ENCODE results near the gene OR51L1.
"Not testable (repeated sequence)": the region's sequence is repeated elsewhere in the genome, so short reads cannot be mapped to it uniquely, and the experiment has no call there.

The OR51L1 gene
- total RNA-seq, result 0 to 0.18 (median 0) reads per million in 4 experiments

GRCh38 chr11:4994551-4994950, at the start of gene OR51L1:
OR51L1 (plus strand) TSS chr11:4994851; CDS start chr11:4998983, 4,132 bp downstream.
- DNase-seq, result no peak

- DNase-seq, result no peak
These were observed 47.1 kb upstream of the OR51L1 start, which contains the start of gene OR51A4 for GRCh38 chr11:4947505-4947904. OR51A4 (minus strand) TSS chr11:4947605; CDS start chr11:4947100, 505 bp downstream.

- DNase-seq, result not testable (repeated sequence)
These were observed 39.0 kb upstream of the OR51L1 start, which contains the start of gene OR51A2 for GRCh38 chr11:4955613-4956012. OR51A2 (minus strand) TSS chr11:4955713; CDS start chr11:4955713, 0 bp downstream.

GRCh38 chr11:4957396-4957795, 37.3 kb upstream of the OR51L1 start:
- DNase-seq, result no peak

GRCh38 chr11:4960877-4961276, 33.8 kb upstream of the OR51L1 start:
- no peak for DNase-seq

GRCh38 chr11:4962816-4963215, 31.8 kb upstream of the OR51L1 start:
- no peak for DNase-seq

GRCh38 chr11:4975436-4975835, 19.2 kb upstream of the OR51L1 start:
- DNase-seq, result no peak

GRCh38 chr11:4979036-4979435, 15.6 kb upstream of the OR51L1 start:
- DNase-seq, result no peak

- DNase-seq, result no peak
These were observed 12.0 kb upstream of the OR51L1 start for GRCh38 chr11:4982678-4983077.

GRCh38 chr11:4983841-4984240, 10.8 kb upstream of the OR51L1 start:
- DNase-seq, result no peak

GRCh38 chr11:4991060-4991459, 3.6 kb upstream of the OR51L1 start:
- DNase-seq, result no peak

- DNase-seq, result no peak
These were observed 10.0 kb downstream of the OR51L1 start for GRCh38 chr11:5004424-5005274.

GRCh38 chr11:5007561-5007960, 12.9 kb downstream of the OR51L1 start:
- no peak for DNase-seq

- no peak for DNase-seq
These were observed 16.6 kb downstream of the OR51L1 start for GRCh38 chr11:5011254-5011653.

GRCh38 chr11:5013012-5013411, 18.4 kb downstream of the OR51L1 start:
- no peak for DNase-seq

- DNase-seq, result no peak
These were observed 27.3 kb downstream of the OR51L1 start for GRCh38 chr11:5021996-5022395.

- DNase-seq, result no peak
These were observed 42.0 kb downstream of the OR51L1 start for GRCh38 chr11:5036669-5037068.

- no peak for DNase-seq
These were observed 43.3 kb downstream of the OR51L1 start for GRCh38 chr11:5037926-5038325.

- no peak for DNase-seq
These were observed 43.7 kb downstream of the OR51L1 start for GRCh38 chr11:5038341-5038740.

- DNase-seq, result no peak
These were observed 46.2 kb downstream of the OR51L1 start for GRCh38 chr11:5040876-5041275.

- DNase-seq, result no peak
These were observed 47.4 kb downstream of the OR51L1 start for GRCh38 chr11:5042091-5042490.

GRCh38 chr11:5043380-5043779, 48.7 kb downstream of the OR51L1 start:
- DNase-seq, result no peak

GRCh38 chr11:5046226-5046625, 51.6 kb downstream of the OR51L1 start, which contains the start of gene OR52J3:
OR52J3 (plus strand) TSS chr11:5046526; CDS start chr11:5046526, 0 bp downstream.
- DNase-seq, result no peak

- DNase-seq, result no peak
These were observed 52.2 kb downstream of the OR51L1 start for GRCh38 chr11:5046754-5047330.

Measured in effector CD8-positive, alpha-beta T cell (primary cell).